22Rv1 (cell line): ENCODE data around the gene PROCA1.
"Not testable (repeated sequence)": the region's sequence is repeated elsewhere in the genome, so short reads cannot be mapped to it uniquely, and the experiment has no call there.

Experiments used
- H3K27ac ChIP-seq: fragments of 450-650 bp; 2 replicates; pipeline ENCODE4 v1.5.1; 2017
- ZFX ChIP-seq: fragments of 450-650 bp; IDR thresholded peaks from 2 replicates; pipeline ENCODE4 v1.6.1; 2017; ENCODE audit warnings: antibody characterized with exemption, borderline replicate concordance
- TF ChIP-seq, protein P1 (sequence below): fragments of 450-650 bp; IDR thresholded peaks from 2 replicates; pipeline ENCODE4 v1.5.1; 2017; ENCODE audit warnings: mild to moderate bottlenecking

PROCA1 gene

DNA sequence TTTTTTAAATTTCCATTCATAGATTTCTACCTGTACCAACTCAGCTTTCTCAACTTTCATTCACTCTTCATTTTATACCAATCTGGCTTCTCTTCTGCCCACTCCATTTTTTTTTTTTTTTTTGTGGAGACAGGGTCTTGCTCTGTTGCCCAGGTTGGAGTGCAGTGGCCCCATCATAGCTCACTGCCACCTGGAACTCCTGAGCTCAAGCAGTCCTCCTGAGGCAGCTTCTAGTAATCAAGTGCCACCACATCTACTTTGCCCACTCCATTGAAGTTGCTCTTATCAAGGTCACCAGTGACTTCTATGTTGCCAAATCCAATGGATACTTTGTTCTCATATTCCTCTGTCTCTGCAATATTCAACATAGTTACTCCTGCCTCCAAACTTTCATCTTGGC is 48.0 kb downstream of the PROCA1 start:
- no peak overlapping the region for H3K27ac ChIP-seq
- no peak for TF ChIP-seq ZFX
- TF ChIP-seq, protein P1, sequence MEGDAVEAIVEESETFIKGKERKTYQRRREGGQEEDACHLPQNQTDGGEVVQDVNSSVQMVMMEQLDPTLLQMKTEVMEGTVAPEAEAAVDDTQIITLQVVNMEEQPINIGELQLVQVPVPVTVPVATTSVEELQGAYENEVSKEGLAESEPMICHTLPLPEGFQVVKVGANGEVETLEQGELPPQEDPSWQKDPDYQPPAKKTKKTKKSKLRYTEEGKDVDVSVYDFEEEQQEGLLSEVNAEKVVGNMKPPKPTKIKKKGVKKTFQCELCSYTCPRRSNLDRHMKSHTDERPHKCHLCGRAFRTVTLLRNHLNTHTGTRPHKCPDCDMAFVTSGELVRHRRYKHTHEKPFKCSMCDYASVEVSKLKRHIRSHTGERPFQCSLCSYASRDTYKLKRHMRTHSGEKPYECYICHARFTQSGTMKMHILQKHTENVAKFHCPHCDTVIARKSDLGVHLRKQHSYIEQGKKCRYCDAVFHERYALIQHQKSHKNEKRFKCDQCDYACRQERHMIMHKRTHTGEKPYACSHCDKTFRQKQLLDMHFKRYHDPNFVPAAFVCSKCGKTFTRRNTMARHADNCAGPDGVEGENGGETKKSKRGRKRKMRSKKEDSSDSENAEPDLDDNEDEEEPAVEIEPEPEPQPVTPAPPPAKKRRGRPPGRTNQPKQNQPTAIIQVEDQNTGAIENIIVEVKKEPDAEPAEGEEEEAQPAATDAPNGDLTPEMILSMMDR, result no peak

DNA sequence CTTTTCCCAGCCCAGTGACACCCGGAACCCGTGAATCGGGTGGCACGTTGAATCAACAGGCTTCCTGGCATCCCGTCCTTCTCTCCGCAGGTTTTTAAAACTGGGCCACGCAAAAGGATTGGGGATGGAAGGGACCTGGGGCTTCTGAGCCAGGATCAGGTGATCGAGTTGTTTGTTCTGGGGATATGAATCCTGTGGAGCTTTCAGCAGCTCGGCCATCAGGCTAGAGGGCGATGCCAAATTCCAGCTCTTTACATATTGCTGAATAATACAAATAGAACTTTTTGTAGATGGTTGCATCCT is 49.2 kb downstream of the PROCA1 start:
- peak overlapping the region; percentile 91 for H3K27ac ChIP-seq
- no peak for TF ChIP-seq ZFX
- TF ChIP-seq, protein P1, result no peak

DNA sequence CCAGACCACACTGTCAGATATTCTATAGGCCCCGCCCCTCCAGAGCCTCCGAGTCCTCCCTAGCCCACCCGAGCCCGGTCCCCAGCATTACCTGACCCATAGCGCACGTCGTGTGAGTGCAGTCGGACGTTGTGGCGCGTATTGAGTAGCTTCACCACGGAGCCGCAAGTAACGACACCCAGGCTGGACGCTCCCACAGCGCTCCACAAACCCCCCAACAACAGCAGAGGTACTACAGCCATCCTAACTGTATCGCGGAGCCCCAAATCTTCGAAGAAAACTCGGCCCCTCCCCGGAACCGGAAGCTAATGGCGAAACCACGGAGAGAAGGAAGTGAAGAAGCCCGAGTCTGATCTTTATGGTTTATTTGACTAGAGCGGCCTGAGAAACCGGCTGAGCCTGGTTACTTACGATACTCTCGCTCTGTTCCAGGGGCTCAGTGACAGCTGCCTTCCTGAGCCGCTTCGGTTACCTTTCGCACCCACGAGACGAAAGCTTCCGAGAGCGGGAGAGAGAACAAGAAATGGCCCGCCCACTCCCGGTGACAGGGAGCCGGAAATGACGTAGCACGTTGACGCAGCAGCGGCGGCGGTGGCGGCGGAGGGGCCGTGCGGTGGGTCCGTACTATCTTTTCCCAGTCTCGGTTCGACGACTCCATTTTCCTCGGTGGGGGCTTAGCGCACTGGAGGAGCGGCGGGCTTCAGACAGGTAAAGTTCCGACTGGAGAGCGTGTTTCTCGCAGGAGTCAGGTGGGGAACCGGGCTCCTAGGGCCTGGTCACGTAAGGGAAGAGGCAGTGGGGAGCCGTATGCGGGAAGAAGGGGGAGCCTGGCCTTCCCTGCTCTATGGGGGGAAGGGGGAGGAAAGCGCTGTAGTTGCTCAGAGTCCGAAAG is 49.8 kb downstream of the PROCA1 start, which contains the start of the genes SDF2 and SUPT6H:
SDF2 (minus strand) TSS at position 272 of the 892 bp plus-strand sequence; CDS start at position 242, 30 bp downstream.
SUPT6H (plus strand) TSS at position 571 of the 892 bp plus-strand sequence. CDS start 11,197 bp downstream, outside the sequence.
- peak within 1 kb of the TSS; percentile 91 for H3K27ac ChIP-seq
- TF ChIP-seq, protein P1, result no peak
- TF ChIP-seq ZFX, result no peak

DNA sequence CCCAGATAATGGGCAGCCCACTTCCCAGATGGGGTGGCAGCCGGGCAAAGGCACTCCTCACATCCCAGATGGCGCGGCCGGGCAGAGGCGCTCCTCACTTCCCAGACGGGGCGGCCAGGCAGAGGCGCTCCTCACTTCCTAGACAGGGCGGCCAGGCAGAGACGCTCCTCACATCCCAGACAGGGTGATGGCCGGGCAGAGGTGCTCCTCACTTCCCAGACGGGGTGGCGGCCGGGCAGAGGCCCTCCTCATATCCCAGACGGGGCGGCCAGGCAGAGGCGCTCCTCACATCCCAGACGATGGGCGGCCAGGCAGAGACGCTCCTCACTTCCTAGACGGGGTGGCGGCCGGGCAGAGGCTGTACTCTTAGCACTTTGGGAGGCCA is 52.2 kb downstream of the PROCA1 start:
- H3K27ac ChIP-seq, result not testable (repeated sequence)

DNA sequence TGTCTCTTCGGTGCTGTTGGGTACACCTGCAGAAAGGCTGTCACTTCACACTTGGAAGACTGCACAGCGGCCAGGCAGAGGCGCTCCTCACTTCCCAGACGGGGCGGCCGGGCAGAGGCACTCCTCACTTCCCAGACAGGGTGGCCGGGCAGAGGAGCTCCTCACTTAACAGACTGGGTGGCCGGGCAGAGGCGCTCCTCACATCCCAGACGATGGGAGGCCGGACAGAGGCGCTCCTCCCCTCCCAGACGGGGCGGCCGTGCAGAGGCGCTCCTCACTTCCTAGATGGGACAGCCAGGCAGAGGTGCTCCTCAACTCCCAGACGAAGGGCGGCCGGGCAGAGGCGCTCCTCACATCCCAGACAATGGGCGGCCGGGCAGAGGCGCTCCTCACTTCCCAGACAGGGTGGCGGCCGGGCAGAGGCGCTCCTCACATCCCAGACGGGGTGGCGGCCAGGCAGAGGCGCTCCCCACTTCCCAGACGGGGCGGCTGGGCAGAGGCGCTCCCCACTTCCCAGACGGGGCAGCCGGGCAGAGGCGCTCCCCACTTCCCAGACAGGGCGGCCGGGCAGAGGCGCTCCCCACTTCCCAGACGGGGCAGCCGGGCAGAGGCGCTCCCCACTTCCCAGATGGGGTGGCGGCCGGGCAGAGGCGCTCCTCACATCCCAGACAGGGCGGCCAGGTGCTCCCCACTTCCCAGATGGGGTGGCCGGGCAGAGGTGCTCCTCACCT is 52.8 kb downstream of the PROCA1 start:
- not testable (repeated sequence) for H3K27ac ChIP-seq

DNA sequence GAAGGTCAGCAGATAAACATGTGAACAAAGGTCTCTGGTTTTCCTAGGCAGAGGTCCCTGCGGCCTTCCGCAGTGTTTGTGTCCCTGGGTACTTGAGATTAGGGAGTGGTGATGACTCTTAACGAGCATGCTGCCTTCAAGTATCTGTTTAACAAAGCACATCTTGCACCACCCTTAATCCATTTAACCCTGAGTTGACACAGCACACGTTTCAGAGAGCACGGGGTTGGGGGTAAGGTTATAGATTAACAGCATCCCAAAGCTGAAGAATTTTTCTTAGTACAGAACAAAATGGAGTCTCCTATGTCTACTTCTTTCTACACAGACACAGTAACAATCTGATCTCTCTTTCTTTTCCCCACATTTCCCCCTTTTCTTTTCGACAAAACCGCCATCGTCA is 53.3 kb downstream of the PROCA1 start:
- H3K27ac ChIP-seq, result not testable (repeated sequence)

DNA sequence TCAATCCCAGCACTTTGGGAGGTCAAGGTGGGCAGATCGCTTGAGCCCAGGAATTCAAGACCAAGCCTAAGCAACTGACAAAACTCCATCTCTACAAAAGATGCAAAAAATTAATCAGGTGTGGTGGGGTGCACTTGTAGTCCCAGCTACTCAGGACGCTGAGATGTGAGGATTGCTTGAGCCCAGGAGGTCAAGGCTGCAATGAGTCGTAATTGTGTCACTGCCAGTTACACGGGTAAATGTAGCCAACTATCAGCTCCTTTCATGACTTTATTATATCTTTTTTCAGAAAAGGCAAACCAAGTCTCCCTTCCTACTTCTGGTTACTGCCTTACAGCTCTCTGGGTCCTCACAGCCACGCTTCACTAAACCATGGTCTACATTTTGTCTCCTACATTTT is 53.9 kb downstream of the PROCA1 start:
- H3K27ac ChIP-seq, result no peak overlapping the region
- TF ChIP-seq, protein P1, result no peak
- TF ChIP-seq ZFX, result no peak

DNA sequence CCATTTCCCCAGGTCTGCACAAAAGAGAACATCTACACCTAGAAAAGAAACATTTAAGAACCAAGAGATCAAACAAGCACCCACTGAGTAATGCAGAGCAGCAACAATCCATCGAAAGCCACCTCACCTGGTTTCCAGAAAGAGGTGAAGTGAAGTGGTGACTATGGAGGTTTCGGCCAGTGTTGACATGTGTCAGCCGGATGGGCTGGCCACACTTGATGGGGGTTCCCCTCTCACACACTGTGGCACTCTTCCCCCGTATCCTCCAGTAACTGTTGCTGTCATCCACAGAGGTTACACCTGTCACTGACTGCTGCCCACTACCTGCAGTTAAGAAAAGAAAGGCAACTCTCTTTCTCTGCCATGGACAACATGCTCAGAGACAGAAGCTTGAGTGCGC is 56.5 kb downstream of the PROCA1 start:
- H3K27ac ChIP-seq, result no peak overlapping the region
- TF ChIP-seq, protein P1, result no peak
- no peak for TF ChIP-seq ZFX
